HG03095 (cell line): Measurements from ENCODE around the gene PAAF1.
A peak's percentile ranks its signal among the peaks of the same experiment; 100 is the strongest.

ENCODE experiments used
- ATAC-seq: cut with Tn5 transposase; IDR thresholded peaks from one replicate; pipeline ENCODE4 v1.9.1; 2021; ENCODE audit warnings: moderate library complexity; ENCODE audit not compliant: unreplicated experiment

PAAF1 gene

GRCh38 chr11:73969991-73970800 is 93.4 kb downstream of the PAAF1 start:
- no peak for ATAC-seq

DNA sequence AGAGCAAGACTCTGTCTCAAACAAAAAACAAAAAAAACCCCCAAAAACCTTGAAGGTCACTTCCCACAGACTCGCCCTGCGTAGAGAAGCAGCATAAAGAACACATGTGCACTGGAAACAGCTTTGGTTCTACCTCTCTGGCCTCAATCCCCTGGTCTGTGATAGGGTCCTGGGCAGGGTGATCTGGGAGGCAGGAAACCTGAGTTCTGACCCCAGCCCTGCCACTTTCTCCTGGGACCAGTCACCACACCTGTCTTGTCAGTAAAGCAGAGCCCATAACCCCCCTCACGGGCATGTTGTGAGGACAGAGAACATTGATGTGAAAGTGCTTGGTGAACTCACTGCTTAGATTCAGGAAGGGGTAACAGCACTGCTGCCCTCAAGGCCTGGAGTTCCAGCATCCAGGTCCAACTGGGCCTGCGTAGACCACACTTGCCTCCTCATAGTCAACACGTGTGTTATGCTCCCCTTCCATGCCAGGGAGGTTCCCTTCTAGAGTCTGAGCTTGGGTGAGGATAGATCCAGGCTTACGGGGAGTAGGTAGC is 94.4 kb downstream of the PAAF1 start:
- no peak for ATAC-seq

GRCh38 chr11:73972187-73972586 is 95.4 kb downstream of the PAAF1 start:
- ATAC-seq = no peak

- ATAC-seq = no peak
Observed at GRCh38 chr11:73972620-73973449, 96.0 kb downstream of the PAAF1 start.

- no peak for ATAC-seq
Observed at GRCh38 chr11:73974604-73975478, 98.0 kb downstream of the PAAF1 start.

- ATAC-seq = no peak
Observed at GRCh38 chr11:73975479-73975757, 98.6 kb downstream of the PAAF1 start.

- ATAC-seq = no peak
Observed at GRCh38 chr11:73976451-73977151, 99.8 kb downstream of the PAAF1 start.

GRCh38 chr11:73977856-73978519 is 101.2 kb downstream of the PAAF1 start:
- ATAC-seq = no peak

DNA sequence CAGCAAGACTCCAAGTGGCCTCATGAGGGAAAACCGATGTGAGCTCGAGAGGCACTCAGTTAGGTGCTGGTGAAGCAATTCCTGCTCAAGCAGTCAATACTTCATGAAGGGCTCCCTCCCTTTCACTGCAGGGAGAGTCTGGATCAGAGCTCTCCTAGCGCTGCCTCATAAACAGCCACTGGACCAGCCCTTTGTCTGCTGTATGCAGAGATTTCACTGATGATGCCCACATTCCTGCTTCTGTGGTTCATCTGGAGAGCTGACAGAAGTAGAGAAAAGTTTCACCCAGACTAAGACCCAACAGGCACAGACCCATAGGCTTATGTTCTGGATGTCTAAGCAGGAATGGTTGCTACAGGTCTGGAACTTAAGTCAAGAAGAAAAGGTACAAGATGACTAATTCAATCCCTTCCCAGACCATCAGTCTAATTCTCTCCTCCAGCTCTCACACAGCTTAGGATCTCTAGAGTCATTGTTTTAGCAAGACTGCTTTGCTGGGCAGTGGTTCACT is 101.8 kb downstream of the PAAF1 start:
- ATAC-seq = no peak

DNA sequence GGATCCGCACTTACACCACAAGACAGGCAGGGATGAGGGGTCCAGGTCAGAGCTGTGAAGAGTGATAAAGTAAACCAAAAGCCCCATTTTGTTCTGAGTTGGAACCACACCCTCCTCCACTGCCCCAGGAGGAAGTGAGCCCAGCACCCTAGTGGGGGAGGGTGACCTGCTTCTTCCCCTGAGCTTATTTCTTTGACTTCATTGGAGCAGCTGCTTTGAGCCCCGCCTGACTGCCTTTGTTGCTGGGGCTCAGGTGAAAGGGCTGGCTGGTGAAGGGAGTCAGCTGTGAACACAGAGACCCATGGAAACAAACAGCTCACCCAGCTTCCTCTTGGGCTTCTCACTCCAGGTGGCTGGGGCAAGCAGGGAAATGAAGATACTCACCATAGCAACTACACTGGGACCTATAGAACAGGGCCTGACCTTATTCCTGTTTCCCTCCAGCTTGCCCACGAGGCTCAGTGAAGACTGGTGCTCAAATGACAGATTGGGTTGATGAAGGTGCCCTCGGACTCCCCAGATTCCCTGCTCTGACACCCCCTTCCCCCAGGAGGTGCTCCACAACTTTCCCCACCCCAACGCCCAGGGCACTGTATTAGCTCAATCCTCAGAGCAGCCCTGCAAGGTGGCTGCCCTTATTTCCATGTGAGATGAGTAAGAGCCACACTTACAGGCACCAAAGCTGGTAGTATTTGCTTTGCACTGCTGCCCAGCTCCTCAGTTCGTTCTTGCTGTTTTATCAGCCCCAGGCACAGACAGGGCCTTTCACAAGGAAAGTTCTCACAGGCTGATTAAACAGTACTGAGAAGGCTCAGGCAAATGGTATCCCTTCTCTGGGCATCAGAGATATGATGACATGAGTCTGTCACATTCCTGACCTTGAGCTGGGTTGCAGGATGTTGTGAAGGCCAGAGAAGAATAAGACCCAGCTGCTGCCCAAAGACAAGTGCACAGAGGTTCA is 103.5 kb downstream of the PAAF1 start:
- ATAC-seq = peak; percentile 41
